Skeletal muscle tissue (tissue), 4 donors: ENCODE results near the gene ZPBP2. TPM values are rescaled to one million over a fixed set of nuclear protein-coding genes. Genes with fewer than 3 reads are reported as not detected.

Experiments
- H3K27ac ChIP-seq: one replicate; pipeline ENCODE4 v1.7.0; 2013; ENCODE audit warnings: mild to moderate bottlenecking, low read depth, low read length, inconsistent platforms
- H3K27me3 ChIP-seq, 3 donors: one replicate each; pipeline ENCODE4 v1.7.0; 2013; ENCODE audit warnings: low read length in 3 of 3; ENCODE audit not compliant: control insufficient read depth in 3 of 3, insufficient read depth in 3 of 3
- H3K36me3 ChIP-seq, 3 donors: one replicate each; pipeline ENCODE4 v1.7.0; 2013; ENCODE audit warnings: low read length in 3 of 3; ENCODE audit not compliant: control insufficient read depth in 3 of 3, insufficient read depth in 3 of 3
- H3K4me1 ChIP-seq, 3 donors: one replicate each; pipeline ENCODE4 v1.7.0; 2013; ENCODE audit warnings: low read length in 3 of 3, mild to moderate bottlenecking in 3 of 3; ENCODE audit not compliant: control insufficient read depth in 3 of 3, insufficient read depth in 3 of 3
- H3K4me3 ChIP-seq, 3 donors: one replicate each; pipeline ENCODE4 v1.7.0; 2013; ENCODE audit warnings: low read length in 3 of 3
- H3K9ac ChIP-seq, 3 donors: one replicate each; pipeline ENCODE4 v1.7.0; 2013; ENCODE audit warnings: low read length in 3 of 3, mild to moderate bottlenecking in 3 of 3, moderate library complexity in 2 of 3, low read depth in 1 of 3
- H3K9me3 ChIP-seq, 3 donors: one replicate each; pipeline ENCODE4 v1.7.0; 2013; ENCODE audit warnings: low read length in 3 of 3; ENCODE audit not compliant: control insufficient read depth in 3 of 3
- total RNA-seq: library from RNA; depleted of rRNA; stranded (reverse); fragments of >200 nt; gene quantifications from one replicate; pipeline ENCODE4 v1.2.3, GENCODE V29; 2014
- donor health status: Osteomylitis.

The ZPBP2 gene
- total RNA-seq = not detected

DNA sequence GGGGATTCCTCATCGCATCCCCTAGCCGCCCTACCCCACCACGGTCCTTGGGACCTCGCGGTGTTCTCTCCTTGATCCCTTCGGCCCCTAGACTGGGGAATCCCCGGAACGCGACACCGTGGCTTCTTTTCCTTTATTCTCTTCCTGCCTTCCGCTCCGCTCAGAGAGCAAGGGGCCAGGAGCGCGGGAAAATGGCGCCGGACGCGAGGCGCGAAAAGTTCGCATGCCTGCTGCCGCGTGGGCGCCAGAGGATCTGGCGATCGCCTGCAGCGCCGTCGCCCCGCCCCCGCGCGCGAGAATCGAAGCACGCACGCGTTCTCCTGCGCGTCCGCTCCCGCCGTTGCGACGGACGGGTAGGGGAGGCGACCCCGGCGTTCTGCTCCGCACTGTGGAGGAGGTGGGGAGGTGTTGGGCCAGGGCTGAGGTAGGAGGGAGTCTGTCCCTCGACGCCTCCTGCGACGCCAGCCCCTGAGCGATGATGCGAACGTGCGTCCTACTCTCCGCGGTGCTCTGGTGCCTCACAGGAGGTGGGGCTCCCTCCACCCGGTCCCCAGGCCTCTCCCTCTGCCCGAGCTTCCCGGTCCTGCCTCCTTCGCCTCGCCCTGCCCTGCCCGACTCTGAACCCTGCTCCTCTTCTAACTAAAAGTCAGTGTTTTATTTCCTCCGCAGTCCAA, at the start of gene ZPBP2:
ZPBP2 (plus strand) TSS at position 323 of the 674 bp plus-strand sequence; CDS start at position 476, 153 bp downstream.
- Histone ChIP-seq H3K36me3 (no peaks in the 10 kb centered on the region), H3K9ac (no peak within 1 kb of the TSS), H3K27me3 (peaks cover 48 to 55% (median 49%) of the 10 kb centered on the region in 3 donors), H3K9me3 (peaks cover 0 to 9% (median 2%) of the 10 kb centered on the region in 3 donors), H3K4me3 (no peak within 1 kb of the TSS), H3K4me1 (peaks cover 0 to 4% (median 3%) of the 10 kb centered on the region in 3 donors), H3K27ac (no peak within 1 kb of the TSS)

DNA sequence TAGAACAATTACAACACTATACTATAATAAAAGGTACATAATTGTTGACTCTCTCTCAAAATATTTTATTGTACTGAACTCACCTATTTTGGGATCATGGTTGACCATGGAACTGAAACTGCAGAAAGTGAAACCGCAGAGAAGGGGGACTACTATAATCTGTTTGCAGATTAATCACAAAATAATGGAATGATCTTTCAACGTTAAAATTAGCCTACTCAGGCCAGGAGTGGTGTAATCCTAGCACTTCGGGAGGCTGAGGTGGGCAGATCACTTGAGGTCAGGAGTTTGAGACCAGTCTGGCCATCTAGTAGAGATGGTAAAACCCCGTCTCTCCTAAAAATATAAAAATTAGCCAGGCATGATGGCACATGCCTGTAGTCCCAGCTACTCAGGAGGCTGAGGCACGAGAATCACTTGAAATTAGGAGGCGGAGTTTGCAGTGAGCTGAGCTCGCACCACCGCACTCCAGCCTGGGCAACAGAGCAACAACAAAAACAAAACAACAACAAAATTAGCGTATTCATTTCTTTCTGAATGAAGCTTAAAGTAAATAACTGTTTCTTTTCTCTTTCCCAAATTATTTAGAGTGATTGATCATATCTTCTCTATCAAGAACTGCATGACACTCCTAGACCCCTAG, 49.5 kb upstream of the ZPBP2 start:
- Histone ChIP-seq H3K27ac (no peak overlapping the region), H3K9me3 (no peaks in the 10 kb centered on the region), H3K4me3 (no peak overlapping the region), H3K36me3 (no peaks in the 10 kb centered on the region), H3K9ac (no peak overlapping the region), H3K4me1 (no peaks in the 10 kb centered on the region), H3K27me3 (no peaks in the 10 kb centered on the region)

- H3K27ac ChIP-seq = no peak overlapping the region
- H3K36me3 ChIP-seq = no peaks in the 10 kb centered on the region
- H3K9ac ChIP-seq = no peak overlapping the region
- peaks cover 0 to 3% (median 0%) of the 10 kb centered on the region in 3 donors for H3K9me3 ChIP-seq
- H3K4me3 ChIP-seq = no peak overlapping the region
- H3K27me3 ChIP-seq = peaks cover 0 to 2% (median 0%) of the 10 kb centered on the region in 3 donors
- H3K4me1 ChIP-seq = no peaks in the 10 kb centered on the region
These were observed 47.5 kb upstream of the ZPBP2 start for GRCh38 chr17:39820541-39820940.

DNA sequence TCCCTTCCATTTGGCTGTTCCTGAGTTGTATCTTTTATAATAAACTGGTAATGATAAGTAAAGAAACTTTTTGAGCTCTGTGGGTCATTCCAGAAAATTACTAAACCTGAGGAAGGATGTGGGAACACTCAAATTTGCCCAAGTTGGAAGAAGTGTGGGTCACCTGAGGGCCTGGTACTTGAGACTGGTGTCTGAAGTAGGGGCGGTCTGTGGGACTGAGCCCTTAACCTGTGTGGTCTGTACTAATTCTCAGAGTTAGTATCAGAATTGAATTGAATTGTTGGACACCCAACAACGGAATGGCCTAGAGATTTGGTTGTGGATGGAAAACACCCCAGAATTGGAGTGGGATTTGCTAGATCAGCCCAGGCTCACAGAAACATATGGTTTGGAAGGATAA, 47.0 kb upstream of the ZPBP2 start:
- Histone ChIP-seq H3K4me1 (no peaks in the 10 kb centered on the region), H3K27me3 (peaks cover 0 to 2% (median 0%) of the 10 kb centered on the region in 3 donors), H3K4me3 (no peak overlapping the region), H3K27ac (no peak overlapping the region), H3K9ac (no peak overlapping the region), H3K36me3 (no peaks in the 10 kb centered on the region), H3K9me3 (peaks cover 0 to 3% (median 0%) of the 10 kb centered on the region in 3 donors)

DNA sequence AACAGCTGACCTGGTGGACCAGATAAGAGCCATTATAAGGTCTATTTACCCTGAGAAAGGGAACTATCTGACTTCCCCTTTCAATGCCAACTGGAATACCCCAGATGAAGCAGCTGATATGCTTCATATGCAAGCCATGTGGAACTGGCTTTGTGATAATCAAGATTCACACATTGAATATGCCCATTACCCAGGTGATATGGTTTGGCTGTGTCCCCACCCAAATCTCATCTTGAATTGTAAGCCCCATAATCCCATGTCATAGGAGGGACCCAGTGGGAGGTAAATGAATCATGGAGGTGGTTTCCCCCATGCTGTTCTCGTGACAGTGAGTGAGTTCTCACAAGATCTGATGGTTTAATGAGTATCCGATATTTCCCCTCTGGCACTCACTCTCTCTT, 46.0 kb upstream of the ZPBP2 start:
- Histone ChIP-seq H3K27ac (no peak overlapping the region), H3K4me3 (no peak overlapping the region), H3K9me3 (peaks cover 0 to 3% (median 0%) of the 10 kb centered on the region in 3 donors), H3K36me3 (no peaks in the 10 kb centered on the region), H3K4me1 (no peaks in the 10 kb centered on the region), H3K9ac (no peak overlapping the region), H3K27me3 (peaks cover 0 to 3% (median 2%) of the 10 kb centered on the region in 3 donors)

DNA sequence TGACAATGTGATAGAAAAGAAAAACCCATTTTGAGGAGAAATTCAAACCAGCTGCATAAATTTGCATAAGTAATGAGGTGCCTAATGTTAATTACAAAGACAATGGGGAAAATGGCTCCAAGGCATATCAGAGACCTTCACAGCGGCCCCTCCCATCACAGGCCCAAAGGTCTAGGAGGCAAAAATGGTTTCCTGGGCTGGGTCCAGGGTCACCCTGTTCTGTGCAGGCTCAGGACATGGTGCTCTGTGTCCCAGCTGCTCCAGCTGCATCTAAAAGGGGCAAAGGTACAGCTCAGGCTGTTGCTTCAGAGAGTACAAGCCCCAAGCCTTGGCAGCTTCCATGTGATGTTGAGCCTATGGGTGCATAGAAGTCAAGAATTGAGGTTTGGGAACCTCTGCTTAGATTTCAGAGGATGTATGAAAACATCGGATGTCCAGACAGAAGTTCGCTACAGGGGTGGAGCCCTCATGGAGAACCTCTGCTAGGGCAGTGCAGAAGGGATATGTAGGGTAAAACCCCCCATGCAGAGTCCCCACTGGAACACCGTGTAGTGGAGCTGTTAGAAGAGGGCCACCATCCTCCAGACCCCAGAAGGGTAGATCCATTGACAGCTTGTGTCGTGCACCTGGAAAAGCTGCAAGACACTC, 44.5 kb upstream of the ZPBP2 start:
- H3K4me3 ChIP-seq = no peak overlapping the region
- H3K36me3 ChIP-seq = no peaks in the 10 kb centered on the region
- H3K9me3 ChIP-seq = peaks cover 0 to 3% (median 0%) of the 10 kb centered on the region in 3 donors
- no peak overlapping the region for H3K9ac ChIP-seq
- H3K4me1 ChIP-seq = no peaks in the 10 kb centered on the region
- H3K27me3 ChIP-seq = peaks cover 3 to 6% (median 5%) of the 10 kb centered on the region in 3 donors
- no peak overlapping the region for H3K27ac ChIP-seq

DNA sequence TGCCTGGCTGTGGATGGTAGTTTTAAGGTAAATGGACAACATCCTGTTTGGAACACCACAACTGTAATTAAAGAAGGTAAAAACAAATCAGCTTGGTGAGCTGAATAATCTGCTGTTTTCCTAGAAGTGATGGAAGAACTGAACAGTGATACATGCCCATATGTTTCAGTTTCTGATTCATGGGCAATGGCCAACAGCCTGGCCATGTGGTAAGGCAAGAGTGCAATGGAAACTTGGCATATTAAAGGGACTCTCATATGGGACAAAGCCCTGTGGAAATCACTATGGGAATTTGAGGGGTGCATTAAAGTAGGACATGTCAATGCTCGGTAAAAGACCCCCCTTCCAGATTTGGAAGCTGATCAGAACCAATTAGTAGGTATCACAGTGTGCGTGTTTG, 41.7 kb upstream of the ZPBP2 start:
- H3K4me3 ChIP-seq = no peak overlapping the region
- H3K27ac ChIP-seq = no peak overlapping the region
- peaks cover 0 to 3% (median 0%) of the 10 kb centered on the region in 3 donors for H3K9me3 ChIP-seq
- peaks cover 3 to 6% (median 5%) of the 10 kb centered on the region in 3 donors for H3K27me3 ChIP-seq
- no peaks in the 10 kb centered on the region for H3K36me3 ChIP-seq
- H3K9ac ChIP-seq = no peak overlapping the region
- H3K4me1 ChIP-seq = no peaks in the 10 kb centered on the region

- Histone ChIP-seq H3K9ac (no peak overlapping the region), H3K27me3 (peaks cover 3 to 6% (median 5%) of the 10 kb centered on the region in 3 donors), H3K4me3 (no peak overlapping the region), H3K27ac (no peak overlapping the region), H3K9me3 (peaks cover 0 to 3% (median 0%) of the 10 kb centered on the region in 3 donors), H3K36me3 (no peaks in the 10 kb centered on the region), H3K4me1 (no peaks in the 10 kb centered on the region)
These were observed 39.6 kb upstream of the ZPBP2 start for GRCh38 chr17:39828443-39828842.

- Histone ChIP-seq H3K27me3 (peaks cover 4 to 7% (median 5%) of the 10 kb centered on the region in 3 donors), H3K4me3 (no peak overlapping the region), H3K36me3 (no peaks in the 10 kb centered on the region), H3K4me1 (no peaks in the 10 kb centered on the region), H3K27ac (no peak overlapping the region), H3K9ac (no peak overlapping the region), H3K9me3 (peaks cover 0 to 2% (median 0%) of the 10 kb centered on the region in 3 donors)
These were observed 36.4 kb upstream of the ZPBP2 start for GRCh38 chr17:39831588-39831987.

GRCh38 chr17:39834017-39834416, 34.0 kb upstream of the ZPBP2 start:
- no peaks in the 10 kb centered on the region for H3K36me3 ChIP-seq
- no peaks in the 10 kb centered on the region for H3K4me1 ChIP-seq
- no peak overlapping the region for H3K27ac ChIP-seq
- H3K9ac ChIP-seq = no peak overlapping the region
- no peak overlapping the region for H3K4me3 ChIP-seq
- H3K9me3 ChIP-seq = peaks cover 0 to 5% (median 0%) of the 10 kb centered on the region in 3 donors
- peaks cover 0 to 4% (median 3%) of the 10 kb centered on the region in 3 donors for H3K27me3 ChIP-seq
